Stimulated activated naive CD8-positive, alpha-beta T cell treated with anti-CD3 and anti-CD28 coated beads, Interleukin-15, amount 100 ng/mL, for 72 hours (primary cell): Measurements from ENCODE around the gene TMEM108.

Source experiments
- ATAC-seq: fragments of 150-1000 bp; cut with Tn5 transposase; 2 replicates; pipeline ENCODE4 v1.10.0; 2021; ENCODE audit warnings: mild to moderate bottlenecking, moderate library complexity
- DNase-seq, 2 donors: peaks; one replicate each; pipeline ENCODE4 v3.0.0; 2021 to 2022
- H3K27ac Mint-ChIP-seq, 2 donors: one replicate each; pipeline ENCODE4 v1.8.0; 2022; ENCODE audit warnings: mild to moderate bottlenecking in 2 of 2, mixed read lengths in 2 of 2, moderate library complexity in 2 of 2
- H3K27me3 Mint-ChIP-seq: one replicate; pipeline ENCODE4 v1.8.0; 2022; ENCODE audit warnings: mixed read lengths
- H3K4me1 Mint-ChIP-seq: one replicate; pipeline ENCODE4 v1.8.0; 2022; ENCODE audit warnings: mild to moderate bottlenecking, mixed read lengths
- H3K4me3 Mint-ChIP-seq, 2 donors: one replicate each; pipeline ENCODE4 v1.8.0; 2022; ENCODE audit warnings: mild to moderate bottlenecking in 2 of 2, mixed read lengths in 2 of 2, moderate library complexity in 1 of 2
- H3K9me3 Mint-ChIP-seq, 2 donors: one replicate each; pipeline ENCODE4 v1.8.0; 2022; ENCODE audit warnings: mixed read lengths in 2 of 2

TMEM108 gene

GRCh38 chr3:133159498-133160475, 121.6 kb downstream of the TMEM108 start:
- DNase-seq (no peak), ATAC-seq (peak; percentile 39)
- no peak overlapping the region for H3K27ac Mint-ChIP-seq
- peaks cover 0 to 7% of the 10 kb centered on the region in 2 donors for H3K9me3 Mint-ChIP-seq
- no peak overlapping the region for H3K4me3 Mint-ChIP-seq
- no peaks in the 10 kb centered on the region for H3K4me1 Mint-ChIP-seq
- no peaks in the 10 kb centered on the region for H3K27me3 Mint-ChIP-seq

DNA sequence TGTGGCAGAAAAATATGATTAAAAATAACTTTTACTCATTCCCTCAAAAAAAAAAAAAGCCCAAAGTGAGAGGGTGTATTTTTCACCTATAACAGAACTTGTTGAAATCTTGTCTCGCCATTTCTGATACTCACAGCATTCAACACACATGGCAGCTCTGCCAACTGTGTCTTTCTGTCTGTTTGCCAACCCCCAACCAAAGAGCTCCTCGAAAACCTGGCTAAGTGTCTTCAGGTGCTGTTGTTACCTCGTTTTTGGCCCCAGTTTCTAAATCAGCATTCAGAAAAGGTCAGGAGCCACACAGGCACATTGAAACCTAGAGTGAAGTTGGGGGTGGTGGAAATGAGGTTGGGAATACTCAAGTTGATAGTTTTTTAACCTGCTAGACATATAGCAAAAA, 123.5 kb downstream of the TMEM108 start:
- Mint-ChIP-seq H3K4me3 (no peak overlapping the region), H3K27me3 (no peaks in the 10 kb centered on the region), H3K4me1 (no peaks in the 10 kb centered on the region), H3K27ac (no peak overlapping the region), H3K9me3 (no peaks in the 10 kb centered on the region)
- ATAC-seq (no peak), DNase-seq (no peak)

- H3K27ac Mint-ChIP-seq, result no peak overlapping the region
- ATAC-seq, result no peak
- H3K4me1 Mint-ChIP-seq, result no peaks in the 10 kb centered on the region
- DNase-seq, result no peak
- H3K4me3 Mint-ChIP-seq, result no peak overlapping the region
- H3K9me3 Mint-ChIP-seq, result no peaks in the 10 kb centered on the region
- no peaks in the 10 kb centered on the region for H3K27me3 Mint-ChIP-seq
These were observed 124.1 kb downstream of the TMEM108 start for GRCh38 chr3:133162265-133162664.

- Mint-ChIP-seq H3K9me3 (no peaks in the 10 kb centered on the region), H3K27ac (no peak overlapping the region)
These were observed 124.6 kb downstream of the TMEM108 start for GRCh38 chr3:133162670-133163305.

GRCh38 chr3:133167340-133168024, 129.3 kb downstream of the TMEM108 start:
- Mint-ChIP-seq H3K9me3 (no peaks in the 10 kb centered on the region), H3K4me1 (peaks cover 7% of the 10 kb centered on the region), H3K4me3 (no peak overlapping the region), H3K27me3 (peaks cover 6% of the 10 kb centered on the region), H3K27ac (no peak overlapping the region)
- ATAC-seq (peak; percentile 65), DNase-seq (no peak)

More at GRCh38 chr3:133162670-133163305, 124.6 kb downstream of the TMEM108 start:
- no peaks in the 10 kb centered on the region for H3K27me3 Mint-ChIP-seq
- H3K4me1 Mint-ChIP-seq, result no peaks in the 10 kb centered on the region
- no peak for ATAC-seq
- H3K4me3 Mint-ChIP-seq, result no peak overlapping the region
- no peak for DNase-seq

- Mint-ChIP-seq H3K4me1 (peaks cover 7% of the 10 kb centered on the region), H3K4me3 (no peak overlapping the region), H3K9me3 (no peaks in the 10 kb centered on the region), H3K27ac (no peak overlapping the region), H3K27me3 (peaks cover 6% of the 10 kb centered on the region)
- DNase-seq (no peak), ATAC-seq (no peak)
These were observed 129.8 kb downstream of the TMEM108 start for GRCh38 chr3:133168025-133168401.

- Mint-ChIP-seq H3K27me3 (peaks cover 6% of the 10 kb centered on the region), H3K4me3 (no peak overlapping the region), H3K4me1 (peaks cover 7% of the 10 kb centered on the region), H3K27ac (no peak overlapping the region), H3K9me3 (no peaks in the 10 kb centered on the region)
- DNase-seq (no peak), ATAC-seq (no peak)
These were observed 131.3 kb downstream of the TMEM108 start for GRCh38 chr3:133169331-133170068.

- no peak for DNase-seq
- no peak for ATAC-seq
- Mint-ChIP-seq H3K4me3 (no peak overlapping the region), H3K27ac (no peak overlapping the region), H3K4me1 (peaks cover 7% of the 10 kb centered on the region), H3K9me3 (peaks cover 5 to 7% of the 10 kb centered on the region in 2 donors), H3K27me3 (peaks cover 6% of the 10 kb centered on the region)
These were observed 133.6 kb downstream of the TMEM108 start for GRCh38 chr3:133171831-133172230.

DNA sequence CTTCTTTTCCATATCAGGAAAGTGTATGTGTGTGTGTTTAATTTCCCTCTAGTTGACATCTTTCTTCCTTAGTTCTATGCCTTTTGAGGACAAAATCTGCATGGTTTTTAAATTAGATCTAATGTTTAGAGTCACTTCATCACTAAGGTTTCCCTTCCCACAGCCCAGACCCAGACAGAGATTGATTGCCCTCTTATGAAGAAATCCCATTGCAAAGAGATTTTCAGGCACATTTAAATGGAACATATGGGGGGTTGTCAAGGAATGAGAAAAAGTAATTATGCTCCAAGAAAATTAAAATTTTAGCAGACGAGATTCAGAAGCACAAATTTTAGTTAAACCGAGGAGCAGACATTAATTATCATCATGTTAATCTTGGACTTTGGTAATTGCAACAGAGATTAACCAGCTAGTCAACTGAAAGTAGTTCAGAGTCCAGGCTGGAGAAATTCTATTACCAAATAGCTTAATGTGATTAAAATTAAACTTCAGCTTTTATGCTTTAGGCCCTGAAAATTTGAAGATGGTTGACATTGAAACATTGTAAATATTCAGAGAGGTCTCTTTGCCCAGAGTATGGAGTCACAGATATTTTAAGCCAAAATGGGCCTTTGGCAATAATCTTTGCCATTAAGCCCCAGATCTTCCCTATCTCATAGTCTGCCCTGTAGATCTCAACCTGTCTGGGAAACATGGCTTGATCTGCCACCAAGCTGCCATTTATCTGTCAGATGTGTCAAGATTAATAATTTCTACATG, 143.4 kb downstream of the TMEM108 start:
- H3K4me1 Mint-ChIP-seq, result no peaks in the 10 kb centered on the region
- ATAC-seq (no peak), DNase-seq (no peak)
- H3K27ac Mint-ChIP-seq, result no peak overlapping the region
- peaks cover 2 to 3% of the 10 kb centered on the region in 2 donors for H3K9me3 Mint-ChIP-seq
- H3K27me3 Mint-ChIP-seq, result no peaks in the 10 kb centered on the region
- no peak overlapping the region for H3K4me3 Mint-ChIP-seq

- no peak overlapping the region for H3K27ac Mint-ChIP-seq
- no peaks in the 10 kb centered on the region for H3K9me3 Mint-ChIP-seq
- no peaks in the 10 kb centered on the region for H3K4me1 Mint-ChIP-seq
- peaks cover 11% of the 10 kb centered on the region for H3K27me3 Mint-ChIP-seq
- DNase-seq, result no peak
- no peak overlapping the region for H3K4me3 Mint-ChIP-seq
- no peak for ATAC-seq
These were observed 149.7 kb downstream of the TMEM108 start for GRCh38 chr3:133187870-133188379.

DNA sequence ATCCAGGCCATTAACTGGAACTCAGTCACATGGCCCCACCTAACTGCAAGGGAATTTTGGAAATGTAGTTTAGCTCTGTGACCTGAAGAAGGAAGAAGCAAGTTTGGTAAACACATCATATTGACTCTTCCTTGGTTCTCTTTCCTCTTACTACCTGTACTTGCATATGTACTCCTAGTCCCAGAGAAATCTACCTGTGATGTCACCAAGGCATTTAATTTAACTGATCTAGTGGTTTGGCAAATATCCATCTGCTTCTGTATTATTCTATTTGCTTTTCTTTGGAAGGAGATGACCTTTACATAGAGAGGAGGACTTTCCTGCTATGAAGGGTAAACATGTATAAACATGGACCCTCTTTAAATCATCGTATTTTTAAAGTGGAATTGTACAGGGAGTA, 150.8 kb downstream of the TMEM108 start:
- no peak for DNase-seq
- no peaks in the 10 kb centered on the region for H3K4me1 Mint-ChIP-seq
- ATAC-seq, result no peak
- no peak overlapping the region for H3K27ac Mint-ChIP-seq
- no peak overlapping the region for H3K4me3 Mint-ChIP-seq
- no peaks in the 10 kb centered on the region for H3K9me3 Mint-ChIP-seq
- peaks cover 12% of the 10 kb centered on the region for H3K27me3 Mint-ChIP-seq

- Mint-ChIP-seq H3K27me3 (peaks cover 12% of the 10 kb centered on the region), H3K4me3 (no peak overlapping the region), H3K9me3 (no peaks in the 10 kb centered on the region), H3K27ac (no peak overlapping the region), H3K4me1 (no peaks in the 10 kb centered on the region)
- no peak for DNase-seq
- ATAC-seq, result no peak
These were observed 151.7 kb downstream of the TMEM108 start for GRCh38 chr3:133189893-133190292.

GRCh38 chr3:133191818-133192217, 153.6 kb downstream of the TMEM108 start:
- no peak overlapping the region for H3K27ac Mint-ChIP-seq
- ATAC-seq, result no peak

DNA sequence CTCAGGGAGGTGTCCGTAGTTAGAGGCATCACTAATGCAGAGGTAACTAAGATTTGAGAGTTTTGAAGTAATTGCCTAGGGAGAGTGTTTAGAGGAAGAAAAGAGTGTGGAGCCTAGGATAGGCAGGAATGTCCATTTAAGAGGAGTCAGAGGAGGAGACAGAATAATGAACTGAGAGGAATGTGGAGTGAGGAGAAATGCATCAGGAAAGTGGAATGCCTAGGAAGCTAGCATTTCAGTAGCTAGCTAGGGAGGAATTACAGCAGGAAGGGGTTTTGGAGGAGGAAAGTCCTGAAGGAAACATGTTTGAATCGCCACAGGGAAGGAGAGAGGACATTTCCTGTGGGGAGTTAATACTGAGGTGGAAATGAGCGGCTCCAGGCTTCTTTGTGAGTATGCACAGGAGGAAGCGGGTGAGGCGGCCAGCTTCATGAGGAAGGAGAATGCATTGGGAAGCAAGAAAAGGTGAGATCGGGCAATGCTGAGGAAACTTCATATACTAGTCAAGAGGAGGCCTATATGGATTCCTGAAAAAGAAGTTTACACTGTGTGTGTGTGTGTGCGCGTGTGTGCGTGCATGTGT, 154.3 kb downstream of the TMEM108 start:
- peaks cover 24% of the 10 kb centered on the region for H3K27me3 Mint-ChIP-seq
- ATAC-seq (no peak), DNase-seq (no peak)
- H3K4me1 Mint-ChIP-seq, result no peaks in the 10 kb centered on the region
- H3K9me3 Mint-ChIP-seq, result no peaks in the 10 kb centered on the region
- no peak overlapping the region for H3K4me3 Mint-ChIP-seq
- H3K27ac Mint-ChIP-seq, result peak overlapping the region in 1 of 2 donors; percentile 8

More at GRCh38 chr3:133191818-133192217, 153.6 kb downstream of the TMEM108 start:
- DNase-seq, result no peak
- H3K9me3 Mint-ChIP-seq, result no peaks in the 10 kb centered on the region
- no peaks in the 10 kb centered on the region for H3K4me1 Mint-ChIP-seq
- H3K27me3 Mint-ChIP-seq, result peaks cover 23% of the 10 kb centered on the region
- no peak overlapping the region for H3K4me3 Mint-ChIP-seq
